Left cardiac atrium (tissue), 4 donors: ENCODE data around the gene L3MBTL4. TPM values are rescaled to one million over a fixed set of nuclear protein-coding genes. Genes with fewer than 3 reads are reported as not detected.
A peak's percentile ranks its signal among the peaks of the same experiment; 100 is the strongest.
"Not testable (repeated sequence)": the region's sequence is repeated elsewhere in the genome, so short reads cannot be mapped to it uniquely, and the experiment has no call there.

Experiments used
- ATAC-seq, 2 donors: fragments of 200-7000 bp; cut with Tn5 transposase; one replicate each; pipeline ENCODE4 v1.9.1; 2020; ENCODE audit warnings: mild to moderate bottlenecking in 2 of 2, moderate library complexity in 2 of 2
- DNase-seq: peaks from one replicate; pipeline ENCODE4 v3.0.0-alpha.2; 2020
- intact Hi-C, 2 donors: fragments of 100-400 bp; cut with DNase I; formaldehyde crosslinking; loops; one replicate each; pipeline versions ENCODE4 v1.14.1 to v1.15.1; 2022 to 2023
- total RNA-seq, 2 donors: library from RNA; stranded (reverse); fragmentation: NEBNext Ultra II Directional; extraction: Animal tissue kit (Norgen Biotek cat#: 25700); gene quantifications; one replicate each; pipeline ENCODE4 v1.2.1, GENCODE V29; 2021
- donor health status: DM: no; HTN: yes; CAD: no.
- donor health status: DM: no; HTN: yes; CAD: no; lungs with severe emphysema.
- donor health status: DM: yes; HTN: yes; CAD: no.
- donor health status: Dilated cardiomyopathy.

The L3MBTL4 gene
- total RNA-seq, 2 donors from 2014 or later = 15.1 to 19.1 TPM

GRCh38 chr18:6159426-6159825 lies 255.3 kb downstream of the L3MBTL4 start:
- ATAC-seq = peak in 1 of 2 donors; percentile 37
- intact Hi-C loops = no loop called here

DNA sequence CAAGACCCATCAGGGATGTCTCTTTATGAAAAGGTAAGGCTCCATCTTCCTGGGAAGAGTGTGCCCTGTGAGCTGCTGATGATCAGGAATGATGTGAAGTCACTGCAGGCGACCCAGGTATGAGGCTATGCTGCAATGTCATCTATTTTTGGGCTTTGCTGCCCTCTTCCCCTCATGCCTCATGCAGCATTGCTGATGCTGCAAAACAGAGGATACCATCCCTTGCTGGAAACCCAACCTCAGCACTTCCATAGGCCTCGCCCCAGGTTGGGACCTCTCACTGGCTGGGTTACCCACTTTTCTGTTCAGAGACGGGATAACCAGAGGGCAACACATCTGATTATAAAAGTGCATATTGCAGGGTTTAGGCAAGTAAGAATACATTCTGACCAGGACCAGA lies 255.8 kb downstream of the L3MBTL4 start:
- intact Hi-C loops = no loop called here
- DNase-seq (no peak), ATAC-seq (no peak)

More at GRCh38 chr18:6159426-6159825, 255.3 kb downstream of the L3MBTL4 start:
- no peak for DNase-seq

DNA sequence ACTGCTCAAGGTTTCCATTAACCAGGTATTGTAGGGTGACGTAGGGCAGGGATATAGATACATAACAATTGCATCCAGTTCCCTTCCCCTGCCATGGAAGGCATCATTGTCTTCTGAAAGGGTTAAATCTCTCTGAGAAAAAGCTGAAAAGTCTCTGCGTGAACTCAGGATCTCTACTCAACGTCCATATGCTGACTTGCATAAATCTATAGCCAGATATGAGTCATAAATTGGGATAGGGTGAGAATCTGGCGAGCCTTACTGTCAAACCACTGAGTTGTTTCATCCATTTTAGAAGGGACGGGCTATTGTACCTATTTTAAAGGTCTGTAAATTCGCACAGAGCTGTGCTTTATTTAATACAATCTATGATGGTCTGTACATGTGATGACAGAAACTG lies 258.3 kb downstream of the L3MBTL4 start:
- intact Hi-C loops = no loop called here
- ATAC-seq (no peak), DNase-seq (no peak)

- no peak for ATAC-seq
- DNase-seq = no peak
- intact Hi-C loops = no loop called here
These were observed 259.0 kb downstream of the L3MBTL4 start for GRCh38 chr18:6155707-6156106.

GRCh38 chr18:6150430-6150829 lies 264.3 kb downstream of the L3MBTL4 start:
- DNase-seq (no peak), ATAC-seq (no peak)
- intact Hi-C loops = no loop called here

- DNase-seq (no peak), ATAC-seq (peak in 1 of 2 donors; percentile 28)
- intact Hi-C loops = no loop called here
These were observed 268.4 kb downstream of the L3MBTL4 start for GRCh38 chr18:6146307-6146661.

- peak; percentile 88 to 97 for ATAC-seq
- intact Hi-C loops = no loop called here
- DNase-seq = peak; percentile 77
These were observed 268.9 kb downstream of the L3MBTL4 start for GRCh38 chr18:6145645-6146306.

GRCh38 chr18:6139007-6139406 lies 275.7 kb downstream of the L3MBTL4 start:
- no peak for DNase-seq
- intact Hi-C loops = loop anchor here in 1 of 2 donors (10.0 kb wide), 2 partner anchors 244 to 286 kb away; partner anchors contain the start of gene TMEM200C
- no peak for ATAC-seq

DNA sequence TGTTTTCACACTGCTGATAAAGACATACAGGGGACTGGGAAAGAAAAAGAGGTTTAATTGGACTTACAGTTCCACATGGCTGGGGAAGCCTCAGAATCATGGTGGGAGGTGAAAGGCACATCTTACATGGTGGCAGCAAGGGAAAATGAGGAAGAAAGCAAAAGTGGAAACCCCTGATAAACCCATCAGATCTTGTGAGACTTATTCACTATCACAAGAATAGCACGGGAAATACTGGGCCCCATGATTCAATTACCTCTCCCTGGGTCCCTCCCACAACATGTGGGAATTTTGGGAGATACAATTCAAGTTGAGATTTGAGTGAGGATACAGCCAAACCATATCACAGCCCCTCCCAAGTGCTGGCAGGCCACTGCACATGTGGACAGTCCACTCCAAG lies 278.8 kb downstream of the L3MBTL4 start:
- intact Hi-C loops = loop anchor here in 1 of 2 donors (10.0 kb wide), 2 partner anchors 241 to 289 kb away; partner anchors contain the start of gene TMEM200C
- not testable (repeated sequence) for ATAC-seq, DNase-seq

DNA sequence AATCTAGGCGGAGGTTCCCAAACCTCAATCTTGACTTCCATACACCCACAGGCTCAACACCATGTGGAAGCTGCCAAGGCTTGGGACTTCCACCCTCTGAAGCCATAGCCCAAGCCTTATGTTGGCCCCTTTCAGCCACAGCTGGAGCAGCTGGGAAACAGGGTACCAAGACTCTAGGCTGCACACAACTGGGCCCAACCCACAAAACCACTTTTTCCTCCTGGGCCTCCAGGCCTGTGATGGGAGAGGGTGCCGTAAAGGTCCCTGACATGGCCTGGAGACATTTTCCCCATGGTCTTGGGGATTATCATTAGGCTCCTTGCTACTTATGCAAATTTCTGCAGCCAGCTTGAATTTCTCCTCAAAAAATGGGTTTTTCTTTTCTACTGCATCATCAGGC lies 279.7 kb downstream of the L3MBTL4 start:
- not testable (repeated sequence) for DNase-seq, ATAC-seq
- intact Hi-C loops = loop anchor here in 1 of 2 donors (10.0 kb wide), 2 partner anchors 240 to 290 kb away; partner anchors contain the start of gene TMEM200C

DNA sequence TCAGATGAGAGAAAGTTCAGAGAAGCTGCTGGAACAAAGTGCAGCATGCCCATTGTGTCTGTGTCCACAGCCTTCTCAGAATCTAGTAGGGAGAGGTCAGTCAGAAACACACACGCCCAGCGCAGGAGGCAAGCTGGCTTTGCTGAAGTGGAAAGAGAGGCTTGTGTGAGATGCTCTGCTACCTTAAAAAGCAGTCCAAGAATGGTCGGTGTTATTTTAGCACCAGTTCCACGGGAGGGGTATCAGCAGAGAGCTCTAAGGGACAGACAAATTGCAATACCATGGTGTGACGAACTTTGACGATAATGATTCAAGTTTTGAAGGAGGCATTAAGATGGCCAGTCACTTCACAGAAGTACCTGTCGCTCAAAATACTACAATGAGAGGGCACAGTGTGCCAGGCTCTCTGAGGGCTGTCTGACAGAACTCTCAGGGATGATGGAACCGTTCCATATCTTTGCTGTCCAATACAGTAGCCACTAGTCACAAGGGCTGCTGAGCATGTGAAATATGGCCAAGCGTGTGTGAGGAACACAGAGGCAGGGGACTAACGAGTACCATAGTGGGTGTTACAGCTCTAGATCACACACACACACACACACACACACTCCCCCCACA lies 281.9 kb downstream of the L3MBTL4 start:
- peak; percentile 42 for DNase-seq
- peak; percentile 92 to 97 for ATAC-seq
- intact Hi-C loops = loop anchor here in 1 of 2 donors (10.0 kb wide), 2 partner anchors 238 to 292 kb away; partner anchors contain the start of gene TMEM200C

GRCh38 chr18:6120820-6121279 lies 293.9 kb downstream of the L3MBTL4 start:
- DNase-seq (no peak), ATAC-seq (peak; percentile 76 to 87)
- intact Hi-C loops = loop anchor here in 1 of 2 donors (5.0 to 10.0 kb wide), 2 partner anchors 64 to 134 kb away; no protein-coding TSS in a partner anchor

- no peak for DNase-seq
- intact Hi-C loops = loop anchor here in 1 of 2 donors (5.0 to 10.0 kb wide), 3 partner anchors 62 to 355 kb away; no protein-coding TSS in a partner anchor
- peak in 1 of 2 donors; percentile 13 for ATAC-seq
These were observed 294.9 kb downstream of the L3MBTL4 start for GRCh38 chr18:6119761-6120160.

- intact Hi-C loops = loop anchor here in 1 of 2 donors (10.0 kb wide), 1 partner anchor 357 kb away; no protein-coding TSS in a partner anchor
- ATAC-seq = no peak
- no peak for DNase-seq
These were observed 296.6 kb downstream of the L3MBTL4 start for GRCh38 chr18:6118080-6118479.

DNA sequence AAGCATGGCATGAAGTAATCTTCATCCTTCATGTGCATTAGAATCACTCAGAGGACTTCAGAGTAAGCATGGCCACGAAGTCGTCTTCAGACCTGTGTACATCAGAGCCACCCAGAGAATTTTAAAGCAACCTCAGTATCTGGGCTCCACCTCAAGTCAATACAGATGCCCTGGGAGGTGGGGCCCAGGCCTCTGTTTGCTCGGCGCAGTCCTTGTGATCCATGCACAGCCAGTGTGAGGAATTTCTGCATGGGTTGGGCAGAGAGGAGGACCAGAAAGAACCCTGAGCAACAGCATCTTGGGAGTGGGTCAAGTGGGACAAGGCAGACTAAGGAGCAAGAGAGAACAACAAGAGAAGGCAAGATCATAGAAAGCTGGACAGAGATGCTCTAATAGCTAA lies 299.0 kb downstream of the L3MBTL4 start:
- ATAC-seq (no peak), DNase-seq (no peak)
- intact Hi-C loops = loop anchor here in 1 of 2 donors (10.0 kb wide), 1 partner anchor 359 kb away; no protein-coding TSS in a partner anchor

- intact Hi-C loops = loop anchor here in 1 of 2 donors (10.0 kb wide), 1 partner anchor 361 kb away; no protein-coding TSS in a partner anchor
- ATAC-seq = no peak
- DNase-seq = no peak
These were observed 301.1 kb downstream of the L3MBTL4 start for GRCh38 chr18:6113650-6114049.

- intact Hi-C loops = loop anchor here in 1 of 2 donors (10.0 kb wide), 1 partner anchor 363 kb away; no protein-coding TSS in a partner anchor
- DNase-seq = no peak
- ATAC-seq = no peak
These were observed 303.0 kb downstream of the L3MBTL4 start for GRCh38 chr18:6111726-6112125.

DNA sequence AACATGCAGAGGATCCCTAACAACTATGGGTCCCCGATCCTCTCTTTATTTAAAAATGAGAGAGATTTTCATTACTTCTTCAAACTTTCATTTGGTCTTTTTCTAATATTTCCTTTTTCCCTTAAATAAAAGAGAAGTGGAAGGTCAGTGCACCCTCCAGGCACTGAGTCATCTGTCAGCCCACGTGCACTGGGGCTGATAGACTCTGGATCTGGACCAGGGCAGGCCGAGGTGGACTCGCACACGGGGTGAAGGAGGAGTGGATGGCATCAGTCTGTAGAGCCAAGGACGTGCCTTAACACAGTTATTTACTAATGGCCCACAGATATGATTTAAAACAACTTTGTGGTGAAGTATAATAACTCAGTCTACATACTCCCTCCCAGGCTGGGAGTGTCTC lies 305.0 kb downstream of the L3MBTL4 start:
- ATAC-seq (peak; percentile 68 to 89), DNase-seq (no peak)
- intact Hi-C loops = loop anchor here in 1 of 2 donors (10.0 kb wide), 1 partner anchor 365 kb away; no protein-coding TSS in a partner anchor

DNA sequence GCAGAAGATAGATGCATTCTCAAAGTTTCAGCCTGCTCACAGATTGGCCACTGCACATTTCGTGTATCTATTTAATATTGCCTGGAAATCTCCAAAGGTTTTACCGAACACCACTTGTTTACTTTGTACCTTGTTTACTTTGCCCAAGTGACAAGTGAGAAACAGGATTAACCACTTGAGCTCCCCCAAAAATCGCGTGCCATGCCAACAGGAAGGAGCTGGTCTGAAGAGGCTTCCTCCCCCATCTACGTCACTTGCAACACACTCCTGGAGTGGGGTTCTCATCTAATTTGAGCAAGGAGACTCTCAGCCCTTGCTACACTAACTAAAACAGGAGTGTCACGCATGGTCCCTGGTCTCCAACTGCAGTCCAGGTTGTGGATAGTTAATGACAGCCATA lies 306.9 kb downstream of the L3MBTL4 start:
- DNase-seq = no peak
- intact Hi-C loops = no loop called here
- ATAC-seq = no peak
